ENCODE results near the gene PTPRN2. TPM values are rescaled to one million over a fixed set of nuclear protein-coding genes. Genes with fewer than 3 reads are reported as not detected.

PTPRN2 gene
- total RNA-seq, 2 experiments from 2014 or later, result 0.70 TPM; not detected in 1

DNA sequence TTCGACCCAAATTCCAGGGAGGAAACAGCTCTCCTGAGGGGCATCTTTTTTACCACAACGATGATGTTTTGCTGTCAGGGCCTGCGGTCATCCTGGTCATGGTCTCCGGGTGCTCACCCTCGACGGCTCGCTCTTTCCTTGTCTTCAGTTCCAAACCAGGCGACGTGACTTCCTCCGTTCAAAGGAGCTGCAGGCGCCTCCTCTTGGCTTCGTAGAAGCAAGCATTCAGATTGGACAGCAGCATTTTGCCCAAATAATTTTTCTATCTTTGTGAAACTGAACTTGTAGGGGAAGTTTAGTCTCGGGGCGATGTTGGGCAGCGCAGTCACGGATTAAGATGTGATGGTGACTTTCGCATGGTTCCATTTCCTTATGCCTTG is 1042.0 kb downstream of the PTPRN2 start:
- CTCF ChIA-PET (ENCODE audit: unreplicated experiment), result no interaction called here
- no peaks in the 10 kb centered on the region for H3K79me2 ChIP-seq (ENCODE audit: insufficient read depth, low read depth, low read length)
- H3K27ac ChIP-seq (ENCODE audit: low read depth, low read length, poor library complexity, severe bottlenecking), result no peak overlapping the region
- H3K9me3 ChIP-seq (ENCODE audit: low read length), result no peaks in the 10 kb centered on the region
- no TSS peak for BruUV-seq (replicated peaks)
- POLR2A ChIA-PET, result no interaction called here
- no peaks in the 10 kb centered on the region for H3K36me3 ChIP-seq (ENCODE audit: insufficient read depth, low read length)
- TF ChIP-seq, protein P1, sequence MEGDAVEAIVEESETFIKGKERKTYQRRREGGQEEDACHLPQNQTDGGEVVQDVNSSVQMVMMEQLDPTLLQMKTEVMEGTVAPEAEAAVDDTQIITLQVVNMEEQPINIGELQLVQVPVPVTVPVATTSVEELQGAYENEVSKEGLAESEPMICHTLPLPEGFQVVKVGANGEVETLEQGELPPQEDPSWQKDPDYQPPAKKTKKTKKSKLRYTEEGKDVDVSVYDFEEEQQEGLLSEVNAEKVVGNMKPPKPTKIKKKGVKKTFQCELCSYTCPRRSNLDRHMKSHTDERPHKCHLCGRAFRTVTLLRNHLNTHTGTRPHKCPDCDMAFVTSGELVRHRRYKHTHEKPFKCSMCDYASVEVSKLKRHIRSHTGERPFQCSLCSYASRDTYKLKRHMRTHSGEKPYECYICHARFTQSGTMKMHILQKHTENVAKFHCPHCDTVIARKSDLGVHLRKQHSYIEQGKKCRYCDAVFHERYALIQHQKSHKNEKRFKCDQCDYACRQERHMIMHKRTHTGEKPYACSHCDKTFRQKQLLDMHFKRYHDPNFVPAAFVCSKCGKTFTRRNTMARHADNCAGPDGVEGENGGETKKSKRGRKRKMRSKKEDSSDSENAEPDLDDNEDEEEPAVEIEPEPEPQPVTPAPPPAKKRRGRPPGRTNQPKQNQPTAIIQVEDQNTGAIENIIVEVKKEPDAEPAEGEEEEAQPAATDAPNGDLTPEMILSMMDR (conservative IDR thresholded peaks at IDR 0.05; ENCODE audit: low read length), result no peak
- TF ChIP-seq EZH2phosphoT487 (IDR thresholded peaks at IDR 0.05; ENCODE audit: borderline replicate concordance, low read depth, low read length), result no peak
- no peaks in the 10 kb centered on the region for H4K20me1 ChIP-seq (ENCODE audit: insufficient read depth, low read length)
- H3K4me2 ChIP-seq (ENCODE audit: low read length), result no peak overlapping the region
- H3K9me2 ChIP-seq (ENCODE audit: insufficient read depth, low read length), result no peaks in the 10 kb centered on the region
- intact Hi-C loops (cut with micrococcal nuclease; ENCODE audit: unreplicated experiment), result no loop called here
- no peak overlapping the region for H2AFZ ChIP-seq (ENCODE audit: low read length)
- no peak for DNase-seq (ENCODE audit: low spot score)
- H3K4me3 ChIP-seq (ENCODE audit: low read depth, low read length, poor library complexity, severe bottlenecking), result no peak overlapping the region
- no peaks in the 10 kb centered on the region for H3K4me1 ChIP-seq (ENCODE audit: insufficient read depth, low read length, poor library complexity, severe bottlenecking)

DNA sequence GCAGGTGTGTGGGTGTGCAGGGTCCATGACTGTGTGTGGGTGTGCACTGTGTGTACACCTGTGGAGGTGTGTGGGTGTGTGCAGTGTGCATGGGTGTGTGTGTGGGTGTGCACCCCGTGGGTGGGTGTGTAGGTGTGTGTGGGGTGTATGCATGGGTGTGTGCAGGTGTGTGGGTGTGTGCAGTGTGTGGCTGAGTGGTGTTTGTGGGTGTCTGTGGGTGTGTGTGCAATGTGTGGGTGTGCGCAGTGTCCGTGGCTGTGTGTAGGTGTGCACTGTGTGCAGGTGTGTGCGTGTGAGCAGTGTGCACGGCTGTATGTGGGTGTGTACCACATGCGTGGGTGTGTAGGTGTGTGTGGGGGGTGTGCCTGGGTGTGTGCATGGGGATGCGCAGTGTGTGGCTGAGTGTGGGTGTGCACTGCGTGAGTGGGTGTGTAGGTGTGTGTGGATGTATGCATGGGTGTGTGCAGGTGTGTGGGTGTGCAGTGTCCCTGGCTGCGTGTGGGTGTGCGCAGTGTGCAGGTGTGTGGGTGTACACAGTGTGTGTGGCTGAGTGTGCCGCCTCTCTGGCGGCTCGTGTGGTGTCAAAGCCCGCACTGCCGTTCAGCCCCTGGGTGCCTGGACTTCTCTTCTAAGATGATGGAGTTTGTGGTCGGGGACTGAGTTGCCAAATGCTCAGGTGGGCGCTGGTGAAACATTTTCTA is 1042.5 kb downstream of the PTPRN2 start:
- no peak overlapping the region for H3K27ac ChIP-seq (ENCODE audit: low read depth, low read length, poor library complexity, severe bottlenecking)
- H2AFZ ChIP-seq (ENCODE audit: low read length), result no peak overlapping the region
- intact Hi-C loops (cut with micrococcal nuclease; ENCODE audit: unreplicated experiment), result no loop called here
- no peaks in the 10 kb centered on the region for H3K4me1 ChIP-seq (ENCODE audit: insufficient read depth, low read length, poor library complexity, severe bottlenecking)
- DNase-seq (ENCODE audit: low spot score), result no peak
- no peak overlapping the region for H3K4me2 ChIP-seq (ENCODE audit: low read length)
- TF ChIP-seq EZH2phosphoT487 (IDR thresholded peaks at IDR 0.05; ENCODE audit: borderline replicate concordance, low read depth, low read length), result no peak
- TF ChIP-seq, protein P1 (conservative IDR thresholded peaks at IDR 0.05; ENCODE audit: low read length), result no peak
- no TSS peak for BruUV-seq (replicated peaks)
- CTCF ChIA-PET (ENCODE audit: unreplicated experiment), result no interaction called here
- no peak overlapping the region for H3K4me3 ChIP-seq (ENCODE audit: low read depth, low read length, poor library complexity, severe bottlenecking)
- POLR2A ChIA-PET, result no interaction called here
- no peaks in the 10 kb centered on the region for H3K36me3 ChIP-seq (ENCODE audit: insufficient read depth, low read length)
- no peaks in the 10 kb centered on the region for H3K9me3 ChIP-seq (ENCODE audit: low read length)
- H3K79me2 ChIP-seq (ENCODE audit: insufficient read depth, low read depth, low read length), result no peaks in the 10 kb centered on the region
- no peaks in the 10 kb centered on the region for H4K20me1 ChIP-seq (ENCODE audit: insufficient read depth, low read length)
- no peaks in the 10 kb centered on the region for H3K9me2 ChIP-seq (ENCODE audit: insufficient read depth, low read length)

DNA sequence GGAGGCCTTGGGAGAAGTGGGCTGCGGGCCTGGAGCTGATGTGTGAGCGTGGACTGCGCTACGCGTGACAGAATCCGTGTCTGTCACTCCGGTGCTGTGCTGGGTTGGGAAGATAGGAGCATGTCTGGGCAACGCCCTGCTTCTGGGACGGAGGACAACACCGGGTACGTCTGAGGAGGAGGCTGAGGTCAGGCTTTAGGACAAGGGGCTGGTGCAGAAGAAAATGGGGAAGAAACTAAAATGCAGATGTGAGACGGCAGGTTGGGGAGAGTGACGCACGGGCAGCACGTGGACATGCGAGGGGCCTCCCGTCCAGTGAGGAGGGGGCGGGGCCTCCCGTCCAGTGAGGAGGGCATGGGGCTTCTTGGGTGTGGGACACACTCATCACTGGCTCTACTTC is 1043.4 kb downstream of the PTPRN2 start:
- ChIA-PET CTCF (ENCODE audit: unreplicated experiment) (no interaction called here), POLR2A (interaction anchor here (0.6 kb wide), 1 partner anchor 357 kb away, joined by 3 read pairs; no protein-coding TSS in a partner anchor)
- H4K20me1 ChIP-seq (ENCODE audit: insufficient read depth, low read length), result no peaks in the 10 kb centered on the region

More for the DNA sequence above, 1043.4 kb downstream of the PTPRN2 start:
- BruUV-seq (replicated peaks), result no TSS peak
- Histone ChIP-seq H3K27ac (ENCODE audit: low read depth, low read length, poor library complexity, severe bottlenecking) (no peak overlapping the region), H3K4me2 (ENCODE audit: low read length) (no peak overlapping the region), H3K36me3 (ENCODE audit: insufficient read depth, low read length) (no peaks in the 10 kb centered on the region), H3K4me3 (ENCODE audit: low read depth, low read length, poor library complexity, severe bottlenecking) (no peak overlapping the region), H3K9me3 (ENCODE audit: low read length) (no peaks in the 10 kb centered on the region), H3K9me2 (ENCODE audit: insufficient read depth, low read length) (no peaks in the 10 kb centered on the region), H3K79me2 (ENCODE audit: insufficient read depth, low read depth, low read length) (no peaks in the 10 kb centered on the region), H2AFZ (ENCODE audit: low read length) (no peak overlapping the region), H3K4me1 (ENCODE audit: insufficient read depth, low read length, poor library complexity, severe bottlenecking) (no peaks in the 10 kb centered on the region)
- DNase-seq (ENCODE audit: low spot score), result no peak
- intact Hi-C loops (cut with micrococcal nuclease; ENCODE audit: unreplicated experiment), result no loop called here
- TF ChIP-seq, protein P1 (conservative IDR thresholded peaks at IDR 0.05; ENCODE audit: low read length), result no peak
- TF ChIP-seq EZH2phosphoT487 (IDR thresholded peaks at IDR 0.05; ENCODE audit: borderline replicate concordance, low read depth, low read length), result no peak

Data from OCI-LY7 (cell line).